ENCODE measurements around the gene CCBE1.
"Not testable (repeated sequence)": the region's sequence is repeated elsewhere in the genome, so short reads cannot be mapped to it uniquely, and the experiment has no call there.

CCBE1 gene

DNA sequence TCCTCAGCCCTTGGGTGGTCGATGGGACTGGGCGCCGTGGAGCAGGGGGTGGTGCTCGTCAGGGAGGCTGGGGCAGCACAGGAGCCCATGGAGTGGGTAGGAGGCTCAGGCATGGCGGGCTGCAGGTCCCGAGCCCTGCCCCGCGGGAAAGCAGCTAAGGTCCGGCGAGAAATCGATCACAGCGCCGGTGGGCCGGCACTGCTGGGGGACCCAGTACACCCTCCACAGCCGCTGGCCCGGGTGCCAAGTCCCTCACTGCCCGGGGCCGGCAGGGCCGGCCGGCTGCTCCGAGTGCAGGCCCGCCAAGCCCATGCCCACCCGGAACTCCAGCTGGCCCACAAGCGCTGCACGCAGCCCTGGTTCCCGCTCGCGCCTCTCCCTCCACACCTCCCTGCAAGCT, 16.9 kb upstream of the CCBE1 start:
- not testable (repeated sequence) for DNase-seq

DNA sequence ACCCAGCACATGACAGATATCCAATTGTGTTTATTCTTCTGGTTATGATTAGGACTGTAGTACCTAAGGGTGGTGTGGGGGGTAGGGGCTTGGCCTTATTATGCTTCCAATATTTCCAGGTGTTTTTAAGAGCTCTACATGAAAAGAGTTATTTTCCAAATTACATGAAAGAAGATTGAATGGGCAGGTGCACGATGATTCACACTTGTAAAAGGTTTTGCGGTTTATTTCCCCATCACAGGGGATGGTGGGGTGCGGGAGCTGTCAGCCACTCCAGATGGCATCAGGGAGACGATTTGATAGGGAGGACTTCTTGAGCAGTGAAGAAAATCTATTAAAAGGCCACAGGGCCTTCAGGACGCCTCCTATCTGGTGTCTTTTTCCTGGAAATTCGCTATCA, 15.1 kb upstream of the CCBE1 start:
- DNase-seq: no peak

DNA sequence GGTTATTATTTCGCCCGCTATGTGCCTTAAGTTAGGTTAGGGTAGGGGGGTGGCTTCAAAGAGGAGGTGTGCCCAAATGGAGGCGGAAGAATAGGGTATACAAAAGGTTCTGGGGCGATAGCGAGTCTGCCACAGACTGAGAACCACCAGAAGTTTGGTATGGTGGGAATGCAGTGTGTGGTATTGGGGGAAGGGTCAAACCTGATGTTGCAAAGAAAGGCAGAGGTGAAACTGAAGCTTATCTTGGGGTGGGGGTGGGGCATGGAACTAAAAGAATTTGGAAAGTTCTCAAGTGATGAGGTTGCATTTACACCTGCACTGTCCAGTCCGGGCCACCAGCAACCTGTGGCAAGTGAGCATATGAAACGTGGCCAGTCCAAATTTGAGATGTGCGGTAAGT, 11.8 kb upstream of the CCBE1 start:
- no peak for DNase-seq

DNA sequence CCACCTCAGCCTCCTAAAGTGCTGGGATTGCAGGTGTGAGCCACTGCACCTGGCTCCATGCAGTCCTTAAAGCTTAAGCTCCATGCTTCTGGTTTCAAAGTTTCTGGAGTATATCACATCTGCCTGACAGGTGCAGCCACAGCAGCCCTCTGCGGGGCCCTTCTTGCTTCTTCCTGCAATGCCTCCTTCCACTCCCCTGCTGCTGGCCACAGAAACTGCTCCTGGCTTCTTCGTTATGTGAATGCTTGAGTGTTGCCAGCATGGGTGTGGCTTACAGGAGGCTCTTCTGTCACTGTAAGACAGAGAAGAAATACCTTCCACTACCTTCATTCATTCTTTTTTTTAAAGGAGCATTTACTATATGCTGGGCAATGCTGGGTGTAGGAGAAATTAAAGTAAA, 10.1 kb upstream of the CCBE1 start:
- DNase-seq: no peak

DNA sequence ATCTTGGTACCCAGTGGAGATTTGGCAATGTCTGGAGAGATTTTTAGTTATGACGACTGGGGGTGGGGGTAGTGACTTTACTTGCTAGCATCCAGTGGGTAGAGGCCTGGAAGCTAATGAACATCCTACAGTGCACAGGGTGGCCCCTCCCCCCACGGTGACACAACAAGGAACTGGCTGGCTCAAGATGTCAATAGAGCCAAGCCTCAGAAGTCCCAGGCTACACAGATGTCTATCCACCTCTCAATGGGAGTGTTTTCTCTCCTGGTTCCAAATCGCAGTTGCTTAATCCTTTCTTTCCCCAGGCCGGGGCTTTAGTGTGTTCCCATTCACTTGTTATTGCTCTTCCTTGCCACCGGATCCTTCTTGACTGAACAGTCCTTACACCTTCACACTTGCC, 9.3 kb upstream of the CCBE1 start:
- DNase-seq: no peak

DNA sequence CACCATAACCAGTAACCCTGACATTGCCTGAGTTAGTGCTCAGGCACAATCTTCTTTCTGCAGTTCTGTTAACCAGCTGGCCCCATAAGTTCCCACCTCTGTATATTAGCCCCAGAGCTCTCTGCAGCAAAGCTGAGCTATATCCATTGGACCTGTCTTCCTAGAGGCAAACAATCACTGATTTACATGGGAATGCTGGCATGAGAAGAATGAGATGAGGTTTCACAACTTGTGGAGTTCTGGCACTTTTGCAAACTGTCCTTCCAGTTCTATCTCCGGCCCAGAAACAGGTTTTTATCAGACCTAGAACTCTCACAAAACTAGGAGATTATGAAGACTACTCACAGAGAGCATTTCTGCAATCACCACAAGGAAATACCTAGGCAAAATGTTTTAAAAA, 7.9 kb upstream of the CCBE1 start:
- DNase-seq: no peak

DNA sequence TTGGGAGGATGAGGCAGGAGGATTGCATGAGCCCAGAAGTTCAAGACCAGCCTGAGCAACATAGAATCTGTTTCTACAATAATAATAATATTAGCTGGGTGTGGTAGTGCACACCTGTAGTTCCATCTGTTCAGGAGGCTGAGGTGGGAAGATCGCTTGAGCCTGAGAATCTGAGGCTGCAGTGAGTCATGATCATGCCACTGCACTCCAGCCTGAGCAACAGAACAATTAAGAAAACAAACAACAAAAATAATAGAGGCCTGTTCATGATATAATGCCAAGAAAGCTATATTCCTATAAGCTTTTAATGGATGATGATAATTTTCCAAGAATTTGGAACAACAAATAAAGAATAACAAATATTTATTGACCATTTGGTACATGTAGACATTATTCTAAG, 6.9 kb upstream of the CCBE1 start:
- DNase-seq: no peak

DNA sequence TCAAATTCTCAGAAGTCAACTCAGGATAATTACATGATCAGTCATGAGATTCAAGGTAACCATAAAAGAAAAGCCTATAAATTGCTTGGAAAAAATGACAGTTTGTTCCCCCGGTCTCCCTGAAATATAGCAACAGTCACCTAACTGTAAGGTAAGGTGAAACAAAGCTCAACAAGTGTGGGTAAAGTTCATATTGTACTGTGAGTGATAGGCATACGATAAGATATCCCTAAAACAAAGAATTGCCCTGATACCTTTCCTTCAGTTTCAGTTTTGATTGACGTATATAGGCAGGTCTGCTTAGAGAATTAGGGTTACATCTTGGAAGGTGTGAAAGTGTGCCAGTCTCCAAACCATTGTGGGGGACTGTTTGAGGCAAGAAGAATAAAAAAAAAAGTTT, 4.0 kb upstream of the CCBE1 start:
- DNase-seq: no peak

DNA sequence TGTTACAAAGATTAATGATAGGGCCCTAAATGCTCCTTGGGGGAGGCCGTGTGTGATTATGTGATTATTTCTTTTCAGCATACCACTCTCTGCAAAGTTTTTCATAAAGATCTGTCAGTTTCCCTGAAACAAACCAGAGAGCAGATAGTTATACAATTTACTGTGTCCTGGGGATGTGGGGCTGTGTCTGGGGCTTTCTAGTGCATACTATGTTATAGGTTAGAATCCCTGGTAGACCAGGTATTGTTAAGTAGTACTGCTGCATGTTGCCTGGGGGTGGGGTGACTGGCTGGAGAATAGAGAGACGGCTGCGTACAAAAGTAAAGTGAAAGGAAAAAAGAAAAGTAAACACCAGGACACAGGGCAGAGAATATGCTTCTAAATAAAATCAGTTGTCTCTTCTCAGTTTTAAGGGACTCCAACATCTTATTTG, 3.3 kb upstream of the CCBE1 start:
- DNase-seq: no peak

DNA sequence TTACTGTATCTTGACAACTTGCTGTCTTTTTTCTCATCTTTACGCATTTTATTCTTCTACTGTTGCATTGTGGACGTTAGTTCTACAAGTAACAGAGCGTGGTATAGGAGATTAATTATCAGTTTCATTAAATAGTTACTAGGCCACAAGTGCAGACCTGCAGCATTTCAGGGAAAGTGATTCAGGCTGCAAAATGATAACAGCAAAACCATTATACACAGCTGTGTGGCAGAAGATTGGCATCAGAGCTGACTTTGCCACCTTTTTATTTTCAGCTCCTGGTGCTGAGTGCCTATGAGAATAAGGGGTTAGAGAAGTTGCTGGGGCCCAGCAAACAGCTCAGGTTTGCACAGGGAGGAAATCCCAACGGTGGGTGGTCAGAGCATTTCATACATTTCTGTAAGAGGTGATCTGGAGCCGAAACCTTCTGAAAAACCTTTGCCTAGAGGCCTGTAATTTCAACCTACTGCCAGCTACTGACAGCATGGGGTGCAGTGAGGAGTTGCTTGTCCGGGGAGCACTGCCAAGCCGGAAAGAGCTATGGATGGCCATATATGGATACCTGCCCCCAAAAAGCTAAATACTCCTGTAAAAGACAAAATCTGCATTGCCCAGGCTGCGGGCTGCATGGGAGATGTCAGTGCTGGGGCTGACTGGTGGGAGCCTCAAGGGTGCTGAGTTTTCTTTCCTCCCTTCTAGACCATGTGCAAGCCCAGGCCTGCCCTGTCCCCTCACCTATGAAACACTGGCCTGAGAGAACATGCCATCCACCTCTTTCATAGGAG, 2.7 kb upstream of the CCBE1 start:
- DNase-seq: no peak

DNA sequence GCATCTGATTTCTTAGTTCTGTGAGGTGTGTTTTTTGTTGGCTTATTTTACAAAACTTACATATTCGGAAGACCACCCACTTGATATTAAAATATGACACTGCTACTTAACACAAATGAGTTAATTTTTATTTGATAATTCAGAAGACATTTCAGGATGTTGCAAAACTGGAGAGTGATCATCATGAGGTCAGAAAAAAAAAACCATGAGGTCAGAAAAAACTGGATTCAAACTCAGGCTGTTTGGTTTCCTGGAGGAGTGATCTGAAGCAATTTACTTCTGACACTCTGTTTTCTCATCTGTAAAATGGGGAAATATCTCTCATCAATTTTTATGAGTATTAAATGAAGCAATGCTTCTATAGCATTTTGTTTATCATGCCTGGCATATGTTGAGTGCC, 1.8 kb upstream of the CCBE1 start:
- DNase-seq: no peak

DNA sequence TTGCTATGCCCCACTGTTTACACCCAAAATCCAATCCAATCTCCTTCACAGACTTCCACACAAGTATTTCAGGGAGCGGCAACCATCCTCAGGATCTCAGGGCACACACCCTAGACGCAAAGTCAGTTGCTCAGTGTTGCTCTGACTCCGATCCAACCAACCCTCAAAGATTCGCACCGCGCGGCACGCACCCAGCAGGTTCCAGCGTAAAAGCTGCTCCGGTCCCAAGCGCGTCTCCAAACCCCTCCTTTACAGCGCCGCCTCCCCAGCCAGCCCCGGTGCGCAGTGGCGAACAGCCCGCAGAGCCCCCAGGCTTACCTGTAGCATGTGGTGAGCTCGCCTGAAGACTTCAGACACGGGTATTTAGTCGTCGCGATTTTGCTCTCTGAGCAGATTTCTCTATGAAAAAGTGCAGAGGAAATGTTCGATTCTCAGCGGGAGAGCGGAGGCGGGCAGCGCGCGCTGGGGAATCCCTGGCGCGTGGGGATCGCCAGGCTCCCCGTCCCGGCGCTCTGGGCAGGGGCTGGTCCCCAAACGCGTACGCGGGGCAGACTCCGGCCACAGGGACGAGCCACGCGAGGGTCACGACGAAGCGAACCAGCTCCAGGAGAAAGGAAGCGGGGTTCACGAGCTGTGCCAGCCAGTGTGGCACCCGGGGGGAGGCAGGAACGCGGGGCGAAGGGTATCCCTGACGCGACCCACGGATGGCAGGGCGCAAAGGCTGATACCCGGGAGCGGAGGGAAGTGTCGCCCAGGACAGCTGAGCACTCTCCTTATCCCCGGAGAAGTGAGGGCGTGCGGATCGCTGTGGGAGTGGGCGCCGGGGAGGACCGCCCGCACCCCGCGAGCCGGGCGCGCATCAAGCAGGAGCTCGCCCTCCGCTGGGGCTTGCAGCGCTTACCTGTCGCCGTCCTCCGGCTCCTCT, 650 bp downstream of the CCBE1 start:
- DNase-seq: no peak

DNA sequence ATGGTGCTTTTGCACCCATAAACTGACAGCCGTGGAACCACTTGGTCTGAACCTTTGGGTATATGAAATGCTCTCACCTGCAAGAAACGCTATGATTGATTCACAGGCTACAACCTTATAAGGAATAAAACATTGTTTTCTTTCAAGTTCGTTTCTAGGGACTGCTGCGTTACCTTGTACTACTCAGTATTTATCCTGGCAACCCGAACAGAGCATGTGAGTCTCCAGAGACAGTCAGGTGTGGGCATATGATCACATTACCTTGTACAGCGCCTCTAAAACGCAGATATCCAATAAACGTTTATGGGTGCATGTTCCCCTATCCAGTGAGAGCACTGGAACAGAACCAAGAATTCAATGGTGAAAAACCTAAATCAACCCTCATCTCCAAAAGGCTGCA, 1.7 kb downstream of the CCBE1 start:
- DNase-seq: no peak

DNA sequence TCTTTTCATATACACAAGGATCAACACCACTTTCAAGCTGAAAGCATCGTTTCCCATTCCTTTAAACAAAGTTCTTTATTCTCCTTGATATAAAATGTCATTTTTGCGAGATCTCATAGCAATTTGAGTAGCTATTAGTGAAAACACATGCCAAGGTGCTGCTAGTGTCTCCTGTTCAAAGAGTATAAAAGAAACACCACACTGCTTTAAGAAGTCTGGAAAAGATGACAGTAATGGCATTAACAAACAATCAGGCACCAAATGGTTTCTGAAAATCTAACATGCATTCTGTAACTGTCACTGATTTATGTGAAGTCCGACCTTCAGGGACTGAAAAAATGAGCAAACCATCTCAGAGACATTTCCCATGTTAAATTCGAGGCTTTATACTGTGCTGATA, 2.4 kb downstream of the CCBE1 start:
- no peak for DNase-seq

DNA sequence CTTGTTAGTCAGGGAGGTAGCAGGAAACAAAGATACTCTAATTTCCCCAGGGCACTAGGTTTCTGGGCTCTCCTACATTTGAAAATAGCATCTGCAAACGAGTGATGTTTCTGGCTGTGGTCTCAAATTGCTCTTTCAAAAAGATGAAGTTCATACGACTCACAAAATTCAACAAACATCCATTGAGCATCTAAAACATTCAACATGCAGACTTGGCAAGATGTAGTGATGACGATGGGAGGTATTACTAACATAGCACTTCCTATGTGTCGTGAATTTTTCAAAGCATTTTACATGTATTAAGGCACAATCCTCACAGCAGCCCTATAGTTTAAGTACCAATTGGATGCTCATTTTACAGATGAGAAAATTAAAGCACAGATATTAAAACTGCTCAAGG, 5.2 kb downstream of the CCBE1 start:
- DNase-seq: no peak

DNA sequence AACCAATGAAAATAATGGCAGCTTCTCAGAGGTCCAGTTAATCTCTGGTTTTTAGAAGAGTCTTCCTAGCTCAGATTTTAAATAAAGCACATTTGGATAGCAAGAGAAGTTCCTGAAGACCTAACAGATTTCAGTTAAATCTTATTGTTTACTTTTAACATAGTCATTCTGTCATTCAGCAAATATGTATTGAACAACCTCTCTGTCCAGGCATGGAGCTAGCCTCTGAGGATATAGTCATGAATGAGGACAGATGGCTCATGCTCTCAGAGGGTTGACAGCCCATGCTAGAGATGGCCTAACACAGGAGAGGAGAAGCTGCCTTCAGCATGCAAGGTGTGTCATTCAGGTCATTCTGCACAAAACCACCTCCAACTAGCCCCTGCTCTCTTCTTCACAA, 6.2 kb downstream of the CCBE1 start:
- no peak for DNase-seq

DNA sequence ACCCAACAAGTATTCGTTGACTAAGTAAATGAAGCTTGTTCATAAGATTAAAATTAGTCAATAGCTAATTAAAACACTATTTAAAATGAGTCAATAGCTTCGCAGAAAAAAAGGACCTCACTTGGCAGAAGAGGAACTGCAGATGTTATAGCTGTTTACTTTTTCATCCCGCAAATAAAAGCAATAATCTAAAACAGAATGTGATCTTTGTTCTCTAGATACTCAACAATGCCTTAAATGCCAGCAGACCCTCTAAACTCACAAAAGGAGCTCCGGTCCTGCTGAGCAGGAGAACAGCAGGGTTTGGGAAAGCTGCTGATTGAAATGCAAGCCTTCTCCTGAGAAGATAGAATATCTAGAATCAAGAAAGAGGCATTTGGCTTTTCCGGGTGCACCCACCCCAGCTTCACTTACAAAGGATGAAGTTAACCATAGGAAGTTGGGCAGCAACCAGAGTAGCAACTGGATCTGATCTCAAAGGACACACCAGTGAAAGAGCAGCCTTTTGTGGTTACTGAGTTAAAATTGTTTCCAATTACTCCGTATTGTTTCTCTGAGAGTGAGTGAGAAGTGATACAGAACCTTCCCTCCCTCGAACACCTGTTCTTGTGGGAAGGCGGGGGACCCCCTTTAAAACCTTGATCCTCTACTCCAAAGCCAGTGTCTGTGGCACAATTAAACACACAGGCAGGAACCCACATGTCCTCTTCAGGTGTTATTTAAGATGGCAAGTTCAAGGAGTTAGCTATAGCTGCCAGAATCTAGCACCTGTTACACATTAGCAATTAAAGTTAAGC, 6.8 kb downstream of the CCBE1 start:
- DNase-seq: no peak

DNA sequence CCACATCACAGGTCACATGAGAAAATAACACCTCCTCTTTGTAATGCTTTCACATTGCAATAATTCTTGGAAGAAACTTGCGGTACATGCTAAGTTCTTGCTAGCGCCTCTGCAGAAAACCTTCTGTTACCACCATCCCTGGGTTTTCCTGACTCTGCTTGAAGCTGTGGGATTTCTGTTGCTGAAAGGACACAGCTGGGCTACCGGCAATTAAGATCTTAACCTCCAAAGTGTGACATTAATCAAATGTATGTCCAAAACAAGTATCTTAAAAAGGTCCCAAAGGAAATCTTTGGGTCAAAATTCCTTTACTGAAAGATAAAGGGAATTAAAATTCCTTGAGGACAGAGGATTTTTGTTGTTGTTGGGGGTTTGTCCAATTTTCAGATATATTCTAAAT, 7.5 kb downstream of the CCBE1 start:
- no peak for DNase-seq

DNA sequence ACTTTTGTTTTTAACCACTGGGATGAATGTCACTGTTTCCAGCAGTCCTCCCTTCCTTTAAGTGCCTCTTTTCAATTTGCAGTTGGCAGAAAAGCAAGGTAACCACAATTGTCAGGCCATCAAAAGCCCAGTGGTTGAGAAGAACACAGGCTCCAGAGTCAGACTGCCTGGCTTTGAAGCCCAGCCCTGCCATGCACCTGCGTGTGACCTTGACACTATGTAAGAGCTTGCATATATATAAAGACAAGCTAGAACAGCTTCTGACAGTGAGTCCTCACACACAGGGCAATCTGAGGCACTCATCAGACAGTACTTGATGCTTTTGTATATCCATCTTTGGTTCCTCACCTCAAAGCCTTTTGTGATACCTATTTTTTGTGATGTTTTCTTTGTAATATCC, 11.0 kb downstream of the CCBE1 start:
- DNase-seq: no peak

DNA sequence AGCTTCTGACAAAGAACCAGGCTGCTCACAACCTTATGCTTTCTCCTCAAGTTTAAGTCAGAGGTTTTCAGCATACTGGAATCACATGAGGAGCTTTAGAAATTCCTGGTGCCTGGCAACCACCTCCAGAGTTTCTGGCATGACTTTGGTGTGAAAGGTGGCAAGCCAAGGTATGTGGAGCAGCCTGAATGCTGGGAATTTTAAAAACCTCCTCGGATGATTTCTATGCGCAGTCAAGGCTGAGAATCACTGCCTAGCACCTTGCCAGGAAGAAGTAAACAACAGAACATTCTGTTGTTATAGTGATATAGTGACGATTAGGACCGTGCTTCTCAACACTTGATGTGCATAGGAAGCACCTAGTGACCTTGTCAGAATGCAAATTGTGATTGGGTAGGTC, 11.7 kb downstream of the CCBE1 start:
- DNase-seq: no peak

DNA sequence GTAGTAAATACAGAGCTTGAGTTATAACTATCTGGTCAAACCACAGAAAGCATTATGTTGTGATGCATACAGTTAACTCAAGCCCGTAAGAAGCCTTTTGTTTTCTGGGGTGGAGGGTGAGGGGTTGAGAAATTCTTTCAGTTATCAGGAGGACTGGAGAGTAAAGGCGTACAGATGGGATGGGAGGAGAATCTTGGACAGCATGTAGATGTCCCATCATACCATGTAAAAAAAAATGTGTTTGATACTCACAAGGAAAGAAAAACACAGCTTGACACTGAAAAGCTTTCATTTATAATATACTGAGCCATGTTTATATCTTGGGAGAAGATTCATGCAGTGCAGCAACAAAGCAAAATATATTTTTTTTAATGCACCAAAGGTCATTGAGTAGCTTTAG, 12.4 kb downstream of the CCBE1 start:
- no peak for DNase-seq

DNA sequence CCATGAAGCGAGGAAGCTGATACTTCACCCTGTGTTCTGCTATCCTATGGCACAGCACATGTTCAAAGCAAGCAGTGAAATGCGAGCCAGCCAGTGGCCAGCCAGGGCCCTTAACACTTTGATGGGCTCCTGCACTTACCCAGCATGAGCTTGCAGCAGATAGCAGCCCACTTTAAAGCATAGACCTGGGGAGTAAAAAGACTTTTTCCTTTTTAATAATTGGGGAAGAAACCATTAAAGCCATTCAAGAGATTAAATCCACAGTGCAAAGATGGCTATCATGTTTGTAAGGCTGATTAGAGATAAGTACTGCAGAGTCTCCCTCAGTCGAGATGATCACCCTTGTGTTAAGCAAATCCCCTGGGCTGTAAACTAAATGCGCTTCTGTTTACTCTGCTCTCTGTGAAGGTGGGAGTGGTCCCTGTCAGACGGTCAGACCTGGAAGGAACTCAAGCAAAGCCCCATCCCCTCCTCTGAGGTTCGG, 15.7 kb downstream of the CCBE1 start:
- DNase-seq: no peak

DNA sequence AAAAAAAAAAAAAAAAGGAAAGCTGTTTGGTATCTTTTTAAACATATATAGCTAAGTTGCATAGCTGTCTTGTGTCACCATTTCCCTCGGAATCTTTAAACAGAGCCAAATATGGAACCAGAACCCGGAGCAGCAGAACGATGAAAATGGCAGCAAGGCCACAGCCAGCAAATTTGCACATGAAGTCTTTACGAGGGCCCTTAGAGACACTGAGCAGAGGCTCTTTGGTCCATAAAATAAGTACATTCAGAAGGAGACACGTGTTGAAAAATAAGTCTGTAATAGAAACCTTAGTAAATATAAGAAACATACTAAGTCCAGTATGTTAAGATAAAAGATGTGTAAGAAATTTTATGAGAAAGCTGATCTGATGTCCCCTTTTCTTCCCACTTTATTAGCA, 16.2 kb downstream of the CCBE1 start:
- no peak for DNase-seq
